GM19025 (cell line): ENCODE results near the gene ADH7.
A peak's percentile ranks its signal among the peaks of the same experiment; 100 is the strongest.

Experiments
- ATAC-seq: cut with Tn5 transposase; IDR thresholded peaks from one replicate; pipeline ENCODE4 v1.9.1; 2021; ENCODE audit warnings: mild to moderate bottlenecking, low read depth, moderate library complexity; ENCODE audit not compliant: unreplicated experiment

Gene ADH7

DNA sequence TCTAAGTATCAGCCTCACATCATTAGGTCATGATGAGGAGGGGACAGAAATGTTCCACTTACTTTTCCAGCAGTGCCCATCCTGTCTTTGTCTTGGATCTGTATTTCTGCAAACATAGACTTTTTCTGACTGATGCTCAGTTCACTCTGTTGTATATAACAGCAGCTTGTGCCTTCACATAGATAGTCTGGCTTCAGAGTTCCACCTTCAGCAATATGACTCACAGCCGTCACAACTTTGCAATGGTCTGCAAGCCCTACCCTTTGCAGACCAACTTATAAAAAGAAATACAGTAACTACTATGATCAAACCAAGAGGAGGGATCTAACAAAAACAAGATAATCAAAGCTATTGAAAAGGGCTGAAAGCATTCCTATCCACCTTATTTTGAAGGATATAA is at the start of gene ADH7:
Gene ADH7, minus strand, starts transcription at position 189 of the 400 bp plus-strand sequence. Its CDS starts 109 bp downstream, at position 80.
- ATAC-seq = no peak

DNA sequence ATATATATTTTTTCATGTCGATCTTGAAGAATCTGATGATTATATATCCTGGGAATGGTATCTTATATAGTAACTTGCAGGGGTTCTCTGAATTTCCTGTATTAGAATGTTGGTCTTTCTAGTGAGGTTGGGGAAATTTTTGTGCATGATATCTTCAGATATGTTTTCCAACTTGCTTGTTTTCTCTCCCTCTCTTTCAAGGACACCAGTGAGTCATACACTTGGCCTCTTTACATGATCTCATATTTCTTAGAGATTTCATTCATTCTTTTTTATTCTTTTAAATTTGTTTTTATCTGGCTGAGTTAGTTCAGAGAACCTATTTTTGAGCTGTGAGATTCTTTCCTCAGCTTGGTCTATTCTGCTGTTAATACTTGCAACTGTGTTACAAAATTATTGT is 48.5 kb upstream of the ADH7 start:
- no peak for ATAC-seq

DNA sequence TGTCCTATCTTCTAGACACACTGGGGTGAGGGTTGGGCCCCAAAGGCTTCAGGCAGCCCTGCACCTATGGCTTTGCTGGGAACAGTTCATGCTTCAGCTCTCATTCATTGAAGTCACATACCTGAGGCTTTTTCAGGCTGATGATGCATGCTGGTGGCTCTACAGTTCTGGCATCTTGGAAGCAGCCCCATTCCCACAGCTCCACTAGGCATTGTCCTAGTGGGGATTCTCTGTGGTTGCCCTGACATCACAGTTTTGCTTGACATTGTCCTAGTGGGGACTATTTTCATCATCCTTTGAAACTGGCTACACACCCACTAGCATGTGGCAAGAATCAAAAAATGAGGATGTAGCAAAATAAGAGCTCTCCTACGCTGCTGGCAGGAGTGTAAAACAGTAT is 38.0 kb upstream of the ADH7 start:
- ATAC-seq = no peak

DNA sequence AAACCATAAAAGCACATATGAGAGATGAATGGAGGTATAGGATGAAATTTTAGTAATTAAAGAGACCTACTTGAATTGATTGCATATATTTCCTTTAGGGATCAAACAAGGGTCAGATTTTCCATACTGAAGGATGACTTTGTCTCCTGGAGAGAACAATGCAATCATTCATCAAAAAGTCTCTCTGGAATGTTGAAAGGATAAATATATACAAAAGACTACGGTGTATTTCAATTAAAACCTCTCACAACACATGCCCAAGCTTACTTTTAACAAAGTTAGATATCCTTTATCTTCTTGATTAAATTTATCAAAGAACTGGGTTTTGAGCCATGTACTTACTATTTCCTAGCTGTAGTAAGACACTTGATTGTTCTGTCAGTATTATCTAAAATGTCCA is 36.8 kb upstream of the ADH7 start:
- no peak for ATAC-seq

DNA sequence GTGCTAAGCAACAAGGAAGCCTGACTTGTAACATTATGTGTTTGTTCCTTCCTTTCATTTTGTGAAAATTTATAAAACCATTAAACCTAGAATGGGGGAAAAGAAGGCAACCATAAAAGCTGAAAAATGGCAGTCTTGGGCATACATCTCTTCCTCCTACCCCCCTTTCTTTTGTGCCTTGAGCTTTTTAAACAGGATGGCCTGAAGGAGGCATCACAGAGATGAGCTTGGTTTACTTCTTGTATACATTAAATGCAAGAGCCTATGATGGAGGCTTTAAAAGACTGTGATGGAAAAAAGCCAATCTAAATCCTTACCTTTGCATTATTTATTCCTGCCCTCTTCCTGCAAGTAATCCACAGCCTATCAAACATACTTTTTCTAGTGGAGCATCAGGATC is 36.2 kb upstream of the ADH7 start:
- no peak for ATAC-seq

DNA sequence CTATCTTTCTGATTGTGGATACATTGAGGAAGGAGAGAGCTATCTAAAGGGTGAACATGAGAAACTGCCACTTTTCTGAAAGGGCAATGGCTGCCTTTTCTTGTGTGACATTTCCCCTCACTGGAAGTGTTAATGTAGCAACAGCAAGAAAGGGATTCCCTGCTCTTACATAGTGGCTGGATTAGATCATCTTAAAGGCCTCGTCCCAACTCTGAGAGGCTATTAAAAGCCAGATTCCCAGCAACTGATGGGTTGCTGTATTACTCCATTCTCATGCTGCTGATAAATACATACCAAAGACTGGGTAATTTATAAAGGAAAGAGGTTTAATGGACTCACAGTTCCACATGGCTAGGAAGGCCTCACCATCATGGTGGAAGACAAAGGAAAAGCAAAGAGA is 33.7 kb upstream of the ADH7 start:
- ATAC-seq = no peak

DNA sequence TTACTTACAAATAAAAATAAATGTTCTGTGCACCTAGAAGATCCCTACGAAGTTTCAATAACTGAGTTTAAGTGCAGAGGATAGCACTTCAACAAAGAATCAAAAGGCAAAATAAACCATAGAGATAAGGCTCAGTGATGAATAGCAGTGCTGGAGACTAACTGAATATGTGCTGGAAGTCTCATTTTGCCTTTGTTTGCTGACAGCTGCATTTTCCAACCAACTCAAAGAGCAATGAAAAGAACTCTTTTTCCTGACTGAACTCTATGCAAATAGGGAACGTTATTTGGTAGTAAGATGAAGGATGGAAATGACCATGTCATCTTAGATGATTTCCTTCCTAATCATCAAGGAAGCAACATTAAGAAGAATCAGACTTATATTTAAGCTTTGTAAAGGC is 32.7 kb upstream of the ADH7 start:
- no peak for ATAC-seq

DNA sequence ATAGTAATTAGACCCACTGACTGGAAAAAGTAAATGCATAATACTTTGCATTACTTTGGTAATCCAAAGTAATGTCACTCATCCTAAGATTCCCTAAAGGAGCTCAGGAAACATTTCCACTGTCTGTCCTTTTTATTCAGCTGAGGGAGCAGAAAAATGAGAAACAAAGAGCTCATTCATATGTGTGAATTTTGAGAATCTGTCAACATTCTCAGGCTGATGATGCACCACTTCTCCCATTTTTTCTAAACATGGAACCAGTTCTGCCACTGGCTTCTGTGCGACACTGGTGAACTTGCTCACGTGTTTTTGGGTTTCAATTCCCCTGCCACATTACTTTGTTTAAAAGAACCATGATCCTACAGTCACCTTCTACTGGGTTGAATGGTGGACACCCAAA is 28.4 kb upstream of the ADH7 start:
- ATAC-seq = no peak

DNA sequence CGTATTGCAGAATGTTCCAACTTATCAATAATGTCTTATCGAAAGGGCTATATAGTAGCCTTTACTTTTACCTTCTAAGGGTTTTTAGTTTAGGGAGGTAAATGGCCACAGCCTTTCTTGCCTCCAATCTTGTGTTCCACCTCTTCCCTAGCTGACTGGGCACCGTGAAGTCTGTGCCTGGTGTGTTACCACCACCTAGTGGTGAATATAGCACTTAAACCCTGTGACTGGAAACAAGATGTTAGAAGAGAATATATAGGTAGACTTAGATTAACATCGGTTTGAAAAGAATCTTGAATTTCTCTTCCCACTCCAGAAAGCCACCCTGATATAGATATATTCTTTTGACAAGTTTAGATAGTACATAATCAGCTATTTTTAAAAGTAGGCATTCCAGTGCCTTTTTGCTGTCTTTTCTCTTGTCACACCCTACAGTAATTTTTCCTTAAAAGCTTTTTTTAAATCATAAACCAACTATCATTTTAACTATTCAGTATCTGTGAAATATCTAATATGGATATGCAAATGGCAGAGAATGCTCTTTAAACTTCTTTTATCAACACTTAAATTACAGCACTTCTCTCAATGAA is 27.8 kb upstream of the ADH7 start:
- peak; percentile 88 for ATAC-seq

- no peak for ATAC-seq
Measured at GRCh38 chr4:99461623-99462401, 26.7 kb upstream of the ADH7 start.

GRCh38 chr4:99459546-99460042 is 24.5 kb upstream of the ADH7 start:
- ATAC-seq = no peak

DNA sequence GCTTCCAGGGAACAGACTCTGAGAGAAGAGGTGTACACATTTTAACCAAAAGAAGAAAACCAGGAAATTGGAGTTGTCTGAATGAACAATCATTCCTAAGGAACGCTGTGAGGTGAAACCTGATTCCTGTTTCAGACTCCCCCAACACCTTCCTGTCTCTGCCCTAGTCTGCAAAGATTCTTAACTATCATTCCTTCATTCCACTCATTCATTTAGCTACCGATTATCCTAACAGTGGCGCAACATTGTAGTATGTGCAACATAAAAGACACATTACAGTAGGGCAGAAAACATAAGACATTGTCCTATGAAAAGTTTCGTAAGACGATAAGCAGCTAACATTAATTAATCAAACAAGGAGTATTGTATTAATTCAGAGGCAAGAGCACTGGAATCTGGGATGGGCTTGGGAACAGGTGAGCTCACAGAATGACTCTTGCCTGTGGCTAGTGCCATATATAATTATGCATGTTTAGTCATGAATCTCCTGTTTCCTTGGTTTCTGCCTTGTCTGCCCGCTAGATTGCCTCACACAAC is 23.8 kb upstream of the ADH7 start:
- ATAC-seq = no peak

DNA sequence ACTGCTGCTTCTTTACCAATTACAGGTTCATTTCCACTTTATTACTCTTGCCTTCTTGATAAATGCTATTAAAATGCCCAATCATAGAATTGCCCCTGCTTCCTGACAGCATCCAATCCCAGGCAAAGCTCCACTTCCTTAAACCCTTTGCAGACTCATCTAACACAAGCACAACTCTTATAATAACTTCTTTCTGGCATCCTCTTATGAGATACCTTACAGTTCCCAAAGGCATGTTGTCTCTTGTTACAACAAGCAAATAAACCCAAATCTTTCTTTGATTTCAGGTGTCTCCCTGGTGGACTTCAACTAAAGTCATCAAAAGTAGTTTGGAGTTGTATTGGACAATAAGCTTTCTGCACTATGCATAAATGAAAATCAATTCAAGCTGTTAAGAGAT is 22.5 kb upstream of the ADH7 start:
- ATAC-seq = no peak

- ATAC-seq = no peak
Measured at GRCh38 chr4:99457270-99457669, 22.1 kb upstream of the ADH7 start.

DNA sequence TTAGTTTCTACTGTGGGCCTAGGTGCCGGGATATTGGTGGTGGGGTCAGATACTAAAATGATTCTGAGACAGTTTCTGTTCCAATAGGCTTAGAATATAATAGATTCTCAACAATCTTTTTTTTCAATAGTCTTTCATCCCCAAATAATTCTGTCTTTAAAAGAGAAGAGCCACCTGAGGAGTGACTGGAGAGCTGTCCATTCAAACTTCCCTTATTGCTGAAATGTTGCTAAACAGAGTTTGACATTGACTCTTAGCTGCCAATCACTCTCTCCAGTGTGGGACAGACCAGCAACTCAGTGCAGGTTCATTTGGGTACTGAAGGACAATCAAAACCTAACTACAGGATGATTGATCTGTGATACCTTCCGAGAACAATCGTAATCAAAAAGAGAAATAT is 12.4 kb upstream of the ADH7 start:
- no peak for ATAC-seq

GRCh38 chr4:99447079-99447478 is 11.9 kb upstream of the ADH7 start:
- ATAC-seq = peak; percentile 88

DNA sequence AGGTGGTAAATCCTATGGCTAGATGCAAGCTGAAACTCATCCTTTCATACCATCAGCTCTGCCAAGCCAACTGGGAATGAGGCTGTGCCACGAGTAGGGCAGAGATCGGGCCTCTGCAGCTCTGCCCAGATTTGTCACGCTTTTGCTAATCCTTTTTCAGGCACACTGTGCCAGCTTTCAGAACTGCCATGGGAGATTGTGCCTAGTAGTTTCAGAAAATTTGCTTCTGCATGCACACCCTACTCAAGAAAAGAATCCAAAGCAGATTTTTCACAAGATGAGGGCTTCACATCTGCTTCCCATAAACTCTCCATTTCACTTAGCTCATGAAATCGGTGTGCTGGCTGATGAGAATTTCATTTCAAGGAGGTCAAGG is 3.3 kb upstream of the ADH7 start:
- ATAC-seq = no peak

GRCh38 chr4:99437723-99438404 is 2.7 kb upstream of the ADH7 start:
- no peak for ATAC-seq

DNA sequence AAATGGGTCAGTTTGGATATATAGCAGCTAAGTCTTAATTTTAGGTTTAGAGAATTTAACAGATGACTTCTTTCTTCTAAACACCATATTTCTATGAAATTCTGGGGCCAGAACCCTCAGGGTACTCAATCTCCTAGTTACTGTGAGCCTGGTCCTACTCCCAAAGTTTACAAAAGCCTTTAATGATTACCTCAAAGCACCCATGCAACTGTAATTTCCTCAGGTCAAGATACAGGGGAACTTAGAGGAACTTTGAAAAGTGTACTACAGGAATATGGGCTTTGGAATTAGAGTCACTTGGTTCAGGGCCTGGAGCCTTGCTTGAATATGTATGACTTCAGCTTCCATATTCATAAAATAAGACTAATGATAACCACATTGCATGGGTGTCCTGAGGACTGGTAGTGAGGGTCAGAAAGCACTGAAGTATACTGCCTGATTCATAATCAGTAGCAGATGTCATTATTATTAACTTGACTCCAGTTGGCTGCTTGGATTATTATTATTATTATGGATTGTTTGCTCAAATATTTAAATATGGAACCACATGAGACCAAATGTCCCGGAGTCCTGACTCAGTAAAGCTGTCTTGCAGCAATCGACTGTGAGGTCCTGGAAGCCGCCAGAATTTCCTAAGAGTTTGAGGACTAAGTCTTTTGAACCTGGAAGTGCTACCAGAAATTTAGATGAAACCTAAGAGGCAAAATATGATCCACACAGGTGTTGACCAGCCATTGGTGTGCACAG is 2.0 kb upstream of the ADH7 start:
- ATAC-seq = no peak

DNA sequence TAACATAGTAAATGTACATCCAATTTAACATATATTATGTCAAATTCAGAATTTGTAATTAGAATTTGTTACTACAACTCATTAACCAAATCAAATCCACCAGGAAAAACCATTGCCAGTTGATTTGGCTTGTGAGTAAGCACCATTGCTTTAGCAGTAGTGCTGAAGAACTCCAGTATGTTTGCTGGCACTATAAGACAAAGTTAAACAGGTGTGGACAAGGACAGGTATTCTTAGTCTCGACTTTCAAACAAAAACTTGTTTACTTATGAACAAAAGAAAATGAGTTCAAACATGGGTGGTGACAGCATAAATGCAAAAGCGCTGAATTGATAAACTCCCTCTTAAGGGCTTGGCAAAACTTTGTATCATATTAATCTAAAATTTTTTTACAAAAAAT is 1.3 kb upstream of the ADH7 start:
- no peak for ATAC-seq

DNA sequence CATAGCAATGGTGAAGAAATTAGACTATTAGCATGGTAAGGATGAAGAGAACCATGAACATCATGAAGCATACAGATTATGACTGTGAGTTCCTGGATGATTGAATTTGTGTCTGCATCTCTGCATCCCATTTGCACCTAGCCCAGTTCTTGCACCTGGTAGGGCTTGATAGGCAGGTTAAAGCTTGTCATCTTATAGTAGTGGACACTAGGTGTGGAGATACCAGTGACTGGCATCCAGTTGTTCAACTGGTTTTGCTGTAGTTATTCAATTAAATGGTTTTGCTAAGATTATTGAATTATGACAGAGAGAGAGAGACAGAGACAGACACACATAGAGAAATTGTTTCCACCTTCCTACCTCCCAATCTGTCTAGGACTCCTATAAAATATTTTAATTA is 5.0 kb downstream of the ADH7 start:
- no peak for ATAC-seq
